GM18499 (cell line): Measurements from ENCODE around the gene ZFYVE21.

Experiments
- ATAC-seq: cut with Tn5 transposase; IDR thresholded peaks from one replicate; pipeline ENCODE4 v1.9.1; 2021; ENCODE audit warnings: moderate number of reproducible peaks; ENCODE audit not compliant: insufficient read depth, unreplicated experiment

The ZFYVE21 gene

DNA sequence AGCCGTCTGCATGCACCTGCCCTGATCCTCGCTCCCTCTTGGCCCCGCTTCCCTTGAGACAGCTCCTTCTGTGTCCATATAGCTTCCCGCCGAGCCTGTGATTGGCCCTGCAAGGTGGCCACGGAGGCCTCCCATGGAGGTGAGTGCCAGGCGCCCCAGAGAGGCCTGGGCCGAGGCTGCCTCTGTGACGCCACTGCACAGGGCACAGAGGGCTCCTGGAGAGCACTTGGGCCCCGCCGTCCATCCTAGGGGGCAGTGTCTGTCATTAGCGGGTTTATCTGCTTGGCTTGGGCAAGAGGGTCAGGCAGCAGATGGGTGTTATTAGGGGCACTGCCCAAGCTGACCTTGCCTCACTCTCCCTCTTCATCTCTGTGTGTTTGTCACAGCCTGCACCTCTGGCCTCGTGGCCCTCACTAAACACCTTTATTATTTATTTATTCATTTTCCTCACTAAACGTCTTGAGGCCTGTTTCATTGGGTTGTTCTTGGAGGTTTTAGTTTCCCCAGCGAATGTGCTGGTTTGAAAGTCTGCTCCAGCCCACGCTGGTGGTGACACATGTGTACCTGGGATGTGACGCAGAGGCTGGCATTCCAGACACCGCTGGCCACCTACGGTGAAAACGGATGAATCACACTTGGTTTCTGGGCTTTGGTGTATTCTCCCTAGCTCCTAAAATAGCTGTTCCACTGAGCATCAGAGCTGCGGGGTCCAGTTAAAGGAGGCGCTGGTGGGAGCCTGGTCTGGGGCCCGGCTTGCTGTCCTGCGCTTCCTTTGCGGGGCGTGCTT is 5.9 kb downstream of the ZFYVE21 start:
- no peak for ATAC-seq

DNA sequence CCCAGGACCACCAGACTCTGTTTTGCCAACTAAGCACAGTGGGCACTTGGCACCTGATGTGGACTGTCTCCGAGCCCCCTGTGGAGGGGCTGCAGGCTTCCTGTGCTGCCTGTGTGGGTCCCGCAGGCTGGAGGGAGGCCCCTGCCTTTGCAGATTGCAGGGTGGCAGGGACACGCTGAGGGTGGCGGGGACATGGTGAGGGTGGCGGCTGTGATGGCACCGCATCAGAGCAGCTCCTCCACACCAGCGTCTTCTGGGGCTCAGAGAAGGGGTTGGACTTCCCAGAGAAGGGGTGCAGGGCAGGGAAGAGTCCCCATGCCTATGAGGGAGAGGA is 8.1 kb downstream of the ZFYVE21 start:
- ATAC-seq = no peak

DNA sequence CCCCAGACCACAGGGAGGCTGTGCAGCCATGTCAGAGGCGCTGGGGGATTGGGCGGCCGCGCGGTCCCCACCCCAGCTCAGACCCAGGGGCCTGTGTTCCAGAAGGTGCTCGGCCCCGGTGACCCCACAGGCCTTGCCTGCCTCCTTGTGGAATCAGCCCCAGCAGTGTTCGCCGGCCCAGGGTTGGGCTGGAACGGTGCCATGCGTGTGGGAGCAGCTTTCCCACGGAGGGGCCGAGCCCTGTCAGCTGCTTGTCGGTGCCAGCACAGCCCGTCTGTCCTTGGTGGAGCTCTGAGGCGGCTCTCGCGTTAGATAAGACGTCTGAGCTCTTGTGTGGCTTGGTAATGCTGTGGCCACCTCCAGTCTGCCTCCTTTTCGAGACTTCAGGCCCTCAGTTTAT is 8.5 kb downstream of the ZFYVE21 start:
- no peak for ATAC-seq

DNA sequence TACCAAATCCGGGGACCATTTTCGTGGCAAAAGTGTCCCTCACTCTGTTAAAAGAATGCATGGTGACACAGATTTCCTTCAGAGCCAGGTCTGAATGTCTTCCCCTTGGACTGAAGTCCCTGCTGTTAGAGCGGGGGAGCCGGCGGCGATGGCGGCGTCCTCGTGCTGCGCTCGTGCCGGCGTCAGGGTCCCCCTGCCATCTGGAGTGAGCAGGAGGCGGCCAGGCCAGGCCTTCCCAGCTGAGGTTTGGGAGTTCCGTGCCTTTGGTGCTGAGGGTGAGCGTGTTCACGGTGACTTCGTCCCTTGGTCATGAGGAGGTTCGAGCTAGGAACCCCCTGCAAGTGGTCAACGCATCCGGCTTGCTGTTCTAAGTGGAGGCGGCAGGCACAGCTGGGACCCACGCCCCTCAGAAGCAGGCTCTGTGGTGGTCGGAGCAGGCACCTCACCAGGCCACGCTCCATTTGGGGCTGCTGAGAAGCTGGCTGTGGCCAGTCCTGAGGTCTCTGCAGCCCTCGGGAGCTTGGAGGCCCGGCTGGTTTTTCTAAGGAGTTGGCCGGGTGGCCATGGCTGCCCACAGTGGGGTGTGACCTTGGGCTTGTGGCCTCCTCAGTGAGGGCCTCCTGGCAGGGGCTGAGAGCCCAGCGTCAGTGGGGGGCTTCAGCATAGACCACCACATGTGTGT is 9.5 kb downstream of the ZFYVE21 start:
- no peak for ATAC-seq

DNA sequence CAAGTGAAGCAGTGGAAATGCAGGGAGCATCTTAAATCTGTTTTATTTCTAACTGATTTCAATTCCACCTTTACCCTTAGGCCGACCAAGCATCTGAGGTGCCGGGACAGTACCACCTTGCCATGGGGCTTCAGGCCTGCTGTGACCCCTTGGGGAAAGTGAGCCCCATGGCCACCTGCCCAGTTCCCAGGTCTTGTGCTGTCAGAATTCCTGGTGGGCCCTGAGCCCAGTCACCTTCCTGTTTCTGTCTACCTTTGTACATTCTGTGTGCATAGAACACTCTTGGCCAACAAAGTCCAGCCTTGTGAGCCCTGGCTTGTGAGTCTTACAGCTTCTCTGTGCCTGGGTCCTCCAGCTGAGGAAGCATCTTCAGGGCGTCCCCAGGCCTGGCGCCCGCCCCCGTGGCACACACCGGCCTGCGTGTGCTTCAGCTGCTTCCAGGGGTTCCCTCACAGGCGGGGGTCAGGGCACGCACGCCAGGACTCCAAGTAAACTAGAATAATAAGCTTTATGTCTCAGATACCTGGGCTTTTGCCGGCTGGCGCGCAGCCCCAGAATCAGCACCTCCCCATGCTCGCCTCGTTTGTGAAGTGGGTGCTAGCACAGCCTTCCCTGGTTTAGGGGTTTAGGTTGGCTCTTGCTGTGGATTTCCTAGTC is 10.3 kb downstream of the ZFYVE21 start:
- no peak for ATAC-seq

DNA sequence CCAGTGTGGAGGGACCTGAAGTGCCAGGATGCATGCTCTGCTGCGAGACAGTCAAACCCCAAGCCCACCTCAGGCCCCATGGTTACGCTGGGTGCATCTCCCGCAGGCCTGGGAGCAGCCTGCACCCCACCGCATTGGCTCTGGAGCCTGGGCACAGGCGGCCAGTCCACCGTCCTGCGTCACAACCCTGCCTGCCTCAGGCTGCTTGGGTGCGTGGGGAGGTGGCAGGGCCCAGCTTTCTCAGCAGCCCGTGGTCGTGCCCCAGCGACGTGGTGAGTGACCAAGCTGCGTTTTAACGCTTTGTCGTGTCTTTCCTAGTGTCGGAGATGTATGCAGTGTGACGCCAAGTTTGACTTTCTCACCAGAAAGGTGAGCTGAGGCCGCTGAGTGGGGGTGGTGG is 10.9 kb downstream of the ZFYVE21 start:
- ATAC-seq = no peak

DNA sequence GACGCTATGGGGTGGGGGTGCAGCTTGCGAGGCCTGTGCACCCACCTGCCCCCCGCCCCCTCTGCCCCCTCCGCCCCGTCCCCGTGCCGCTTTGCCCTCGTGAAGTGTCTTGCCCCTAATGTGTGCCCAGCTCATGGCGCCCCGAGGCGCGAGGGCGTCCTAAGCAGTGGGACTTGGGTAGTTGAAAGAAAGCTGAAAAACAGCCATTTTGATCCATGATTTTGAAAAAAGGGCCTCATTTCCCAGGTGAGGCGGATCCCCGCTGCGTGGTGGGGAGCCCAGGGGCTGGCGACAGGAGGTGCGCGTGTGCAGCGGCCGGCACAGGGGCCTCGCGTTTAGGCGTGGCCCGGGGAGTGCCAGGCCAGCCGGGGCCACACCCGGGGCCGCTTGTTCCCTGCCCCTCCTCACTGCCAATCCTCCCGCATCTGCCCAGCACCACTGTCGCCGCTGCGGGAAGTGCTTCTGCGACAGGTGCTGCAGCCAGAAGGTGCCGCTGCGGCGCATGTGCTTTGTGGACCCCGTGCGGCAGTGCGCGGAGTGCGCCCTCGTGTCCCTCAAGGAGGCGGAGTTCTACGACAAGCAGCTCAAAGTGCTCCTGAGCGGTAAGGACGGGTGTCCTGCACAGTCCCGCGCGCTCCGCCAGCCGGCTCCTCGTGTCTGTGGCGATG is 11.8 kb downstream of the ZFYVE21 start:
- no peak for ATAC-seq

DNA sequence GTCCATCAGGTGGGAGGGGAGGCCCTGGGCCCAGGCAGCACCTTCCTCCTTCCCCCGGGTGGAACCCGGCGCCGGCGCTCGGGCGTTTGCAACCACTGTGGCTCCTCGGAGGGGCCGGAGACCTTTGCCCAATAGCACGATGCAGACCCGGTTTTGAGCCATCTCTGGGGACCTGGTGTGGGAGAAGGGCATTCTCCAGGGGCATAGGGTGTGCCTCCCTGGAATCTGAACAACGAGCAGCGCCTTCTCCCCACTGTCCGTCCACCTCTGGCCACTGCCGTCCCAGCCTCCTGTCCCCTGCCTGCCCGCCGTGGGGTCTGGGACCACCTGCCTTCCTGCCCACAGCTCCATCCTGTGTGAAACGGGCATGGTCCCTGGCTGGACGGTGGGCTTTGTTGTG is 12.5 kb downstream of the ZFYVE21 start:
- no peak for ATAC-seq

DNA sequence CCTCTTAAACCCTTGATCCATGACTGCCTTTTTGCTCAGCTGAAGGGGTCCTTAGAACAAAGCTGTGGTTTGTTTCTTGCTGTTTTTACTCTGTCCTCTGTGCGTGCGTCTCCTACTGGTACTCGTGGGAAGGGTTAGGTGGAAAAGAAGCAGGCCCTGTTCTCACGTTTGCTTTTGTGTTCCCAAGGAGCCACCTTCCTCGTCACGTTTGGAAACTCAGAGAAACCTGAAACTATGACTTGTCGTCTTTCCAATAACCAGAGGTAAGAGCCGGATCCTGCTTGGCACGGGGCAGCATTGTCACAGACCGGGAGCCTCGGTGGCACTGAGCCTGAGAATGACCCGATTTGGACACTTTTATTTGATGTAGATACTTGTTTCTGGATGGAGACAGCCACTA is 13.1 kb downstream of the ZFYVE21 start:
- ATAC-seq = no peak

DNA sequence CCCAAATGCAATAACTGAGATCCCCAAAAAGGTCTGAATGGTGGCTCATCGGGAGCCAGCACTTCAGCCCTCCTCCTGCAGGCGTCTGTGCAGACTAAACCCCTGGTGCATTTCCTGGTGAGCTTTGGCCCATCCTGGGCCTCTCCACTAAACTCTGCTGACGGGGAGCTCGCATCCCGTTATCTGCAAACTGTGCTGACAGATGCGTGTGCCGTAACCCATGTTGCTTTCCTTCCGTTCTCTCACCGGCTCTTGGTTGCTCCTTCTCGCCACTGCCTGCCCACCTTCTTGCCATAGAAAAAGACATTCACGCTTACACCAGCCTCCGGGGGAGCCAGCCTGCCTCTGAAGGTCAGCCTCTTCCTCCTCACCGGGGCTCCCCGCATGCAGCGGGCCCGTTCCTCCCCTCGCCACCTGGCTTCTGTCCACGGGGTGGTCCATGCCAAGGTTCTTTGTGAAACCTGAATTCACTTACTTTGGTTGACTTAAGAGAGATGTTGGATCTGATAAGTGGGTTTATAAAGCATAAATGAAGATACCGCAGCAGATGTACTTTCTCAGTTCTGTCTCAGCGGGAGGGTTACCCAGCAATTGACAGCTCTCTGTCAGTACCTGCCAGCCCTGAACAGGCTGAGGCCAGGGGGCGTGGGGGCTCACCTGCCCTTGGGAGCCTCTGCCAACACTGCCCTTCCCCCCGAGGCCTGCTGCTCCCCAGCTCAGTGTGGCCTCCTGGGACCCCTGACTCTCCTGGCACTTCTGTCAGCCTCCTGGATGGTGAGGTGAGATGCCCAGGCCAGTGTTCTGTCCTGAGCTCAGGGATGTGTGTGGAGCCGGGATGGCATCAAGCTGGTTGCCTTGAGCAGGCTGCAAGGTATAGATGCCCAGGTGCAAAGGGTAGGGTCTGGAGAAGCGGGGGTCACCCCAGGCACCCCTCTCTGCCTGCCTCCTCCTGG is 14.2 kb downstream of the ZFYVE21 start:
- ATAC-seq = no peak

DNA sequence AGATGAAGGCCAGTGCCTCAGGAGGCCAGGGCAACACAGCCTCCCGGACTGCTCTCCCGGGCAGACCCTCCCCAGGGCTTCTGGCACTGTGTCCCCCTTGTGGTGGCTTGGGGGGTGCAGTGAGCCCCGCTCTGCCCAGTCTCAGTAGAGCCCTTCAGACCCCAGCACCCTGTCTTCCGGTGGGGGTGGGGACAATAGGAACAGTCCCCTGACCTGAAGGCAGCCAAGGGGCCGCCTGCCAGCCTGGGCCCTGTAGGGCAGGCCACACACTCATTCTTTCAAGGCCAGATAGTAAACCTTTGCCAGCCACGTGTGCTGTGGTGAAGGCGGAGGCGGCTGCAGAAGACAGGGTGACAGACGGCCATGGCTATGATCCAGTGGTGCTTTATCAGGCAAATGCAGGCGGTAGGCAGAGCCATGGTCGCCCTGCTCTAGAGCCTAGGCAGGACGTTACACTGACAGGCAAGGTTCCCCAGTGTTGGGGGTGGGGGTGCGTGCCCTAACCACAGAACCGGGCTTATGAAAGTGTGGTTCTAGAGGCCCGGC is 15.0 kb downstream of the ZFYVE21 start:
- ATAC-seq = no peak

DNA sequence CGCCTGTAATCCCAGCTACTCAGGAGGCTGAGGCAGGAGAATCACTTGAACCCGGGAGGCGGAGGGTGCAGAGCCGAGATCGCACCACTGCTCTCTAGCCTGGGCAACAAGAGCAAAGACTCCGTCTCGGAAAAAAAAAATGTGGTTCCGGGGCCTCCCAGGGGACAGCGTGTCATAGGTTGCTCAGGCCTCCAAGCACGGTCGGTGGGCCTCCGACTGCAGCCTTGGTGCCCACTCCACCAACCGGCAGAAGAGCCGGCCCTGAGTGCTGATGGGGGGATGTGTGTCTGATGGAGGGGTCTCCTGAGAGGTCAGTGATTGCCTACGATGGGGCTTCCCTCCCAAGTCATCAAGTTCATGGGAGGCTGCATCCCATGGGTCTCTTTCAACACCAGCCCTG is 15.9 kb downstream of the ZFYVE21 start:
- ATAC-seq = no peak

DNA sequence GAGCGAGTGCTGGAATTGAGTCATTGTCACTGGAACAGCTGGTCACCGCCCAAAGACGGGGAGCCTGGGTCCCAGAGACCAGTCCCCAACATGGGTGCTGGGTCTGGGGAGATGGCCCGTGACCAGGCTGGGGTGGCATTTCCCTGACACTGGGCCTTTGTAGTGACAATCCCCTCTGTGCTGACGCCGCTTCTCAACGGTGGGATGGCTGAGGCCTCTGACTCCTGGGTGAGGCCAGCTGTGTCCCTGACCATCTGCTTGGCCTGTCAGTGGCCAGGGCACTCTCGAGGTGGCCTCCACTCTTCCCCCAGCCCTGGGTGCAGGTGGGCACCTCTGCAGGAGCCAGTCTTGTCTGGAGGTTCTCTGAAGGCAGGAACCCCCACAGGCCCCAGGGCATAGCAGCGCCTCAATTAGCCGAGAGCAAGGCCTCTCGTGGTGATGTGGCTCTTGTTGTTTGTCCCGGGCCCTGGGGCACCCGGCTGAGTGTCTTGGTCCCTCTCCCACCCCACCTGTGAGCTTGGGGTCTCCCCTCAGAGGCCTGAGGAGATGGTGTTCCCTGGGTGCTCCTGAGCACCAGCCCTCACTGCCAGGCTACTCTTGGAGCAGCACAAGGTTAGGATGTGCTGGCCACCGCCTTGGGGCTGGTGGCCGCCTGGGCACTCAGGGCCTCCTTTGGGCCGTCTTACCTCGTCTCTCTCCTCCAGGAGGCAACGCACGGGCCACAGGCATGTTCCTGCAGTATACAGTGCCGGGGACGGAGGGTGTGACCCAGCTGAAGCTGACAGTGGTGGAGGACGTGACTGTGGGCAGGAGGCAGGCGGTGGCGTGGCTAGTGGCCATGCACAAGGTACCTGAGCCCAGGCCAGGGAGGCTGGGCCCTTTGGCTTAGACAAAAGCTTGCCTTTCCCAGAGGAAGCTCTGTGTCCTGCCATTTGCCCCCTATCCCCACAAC is 16.6 kb downstream of the ZFYVE21 start:
- ATAC-seq = no peak

DNA sequence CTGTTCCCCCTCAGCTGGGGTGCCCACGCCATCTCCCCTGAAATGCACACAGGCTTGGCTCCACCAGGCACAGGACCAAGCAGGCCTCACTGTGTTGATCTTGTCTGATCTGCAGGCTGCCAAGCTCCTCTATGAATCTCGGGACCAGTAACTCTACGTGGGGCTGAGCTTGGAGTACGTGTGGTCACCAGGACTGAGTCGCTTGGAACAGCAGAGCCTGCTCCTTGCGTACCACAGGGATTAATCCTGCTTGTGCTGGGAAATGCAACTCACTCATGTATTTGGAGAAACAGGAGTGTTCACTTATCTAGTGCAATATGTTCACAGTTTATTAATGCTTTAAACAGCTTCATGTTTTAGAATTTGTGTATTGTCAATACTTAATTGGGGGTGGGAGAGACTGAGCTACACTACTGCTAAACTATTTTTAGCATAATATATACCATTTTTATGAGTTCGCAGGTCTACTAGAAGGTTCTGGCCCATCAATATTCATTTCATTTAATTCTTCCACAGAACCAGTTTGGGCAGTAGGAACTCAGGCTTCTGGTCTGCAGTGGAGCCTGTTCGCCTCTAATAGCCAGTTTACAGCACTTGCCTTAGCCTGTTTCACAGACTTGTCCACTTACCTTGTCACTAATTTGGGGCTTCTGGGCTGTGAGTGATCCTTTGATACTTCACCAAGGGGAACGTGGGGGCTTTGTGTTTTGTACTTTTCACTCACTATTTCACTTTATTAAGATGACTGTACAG is 17.4 kb downstream of the ZFYVE21 start:
- ATAC-seq = no peak

DNA sequence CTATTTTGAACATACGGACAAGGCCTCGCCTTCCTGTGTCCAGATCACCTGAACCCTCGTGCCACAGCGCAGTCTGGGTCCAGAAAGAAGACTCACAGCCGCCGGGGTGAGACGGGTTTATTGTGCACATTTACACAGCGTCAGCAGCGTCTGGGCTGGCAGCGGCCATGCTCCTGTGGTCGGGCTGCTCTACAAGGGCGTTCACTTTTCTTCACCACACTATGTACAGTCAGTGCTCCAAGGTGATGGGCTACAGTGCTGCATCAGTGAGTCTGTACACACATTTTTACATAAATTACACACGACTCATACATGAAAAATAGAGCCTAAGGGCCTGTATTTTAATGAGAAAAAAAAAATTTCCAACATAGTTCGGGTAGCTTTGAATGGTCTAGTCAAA is 18.0 kb downstream of the ZFYVE21 start:
- no peak for ATAC-seq

DNA sequence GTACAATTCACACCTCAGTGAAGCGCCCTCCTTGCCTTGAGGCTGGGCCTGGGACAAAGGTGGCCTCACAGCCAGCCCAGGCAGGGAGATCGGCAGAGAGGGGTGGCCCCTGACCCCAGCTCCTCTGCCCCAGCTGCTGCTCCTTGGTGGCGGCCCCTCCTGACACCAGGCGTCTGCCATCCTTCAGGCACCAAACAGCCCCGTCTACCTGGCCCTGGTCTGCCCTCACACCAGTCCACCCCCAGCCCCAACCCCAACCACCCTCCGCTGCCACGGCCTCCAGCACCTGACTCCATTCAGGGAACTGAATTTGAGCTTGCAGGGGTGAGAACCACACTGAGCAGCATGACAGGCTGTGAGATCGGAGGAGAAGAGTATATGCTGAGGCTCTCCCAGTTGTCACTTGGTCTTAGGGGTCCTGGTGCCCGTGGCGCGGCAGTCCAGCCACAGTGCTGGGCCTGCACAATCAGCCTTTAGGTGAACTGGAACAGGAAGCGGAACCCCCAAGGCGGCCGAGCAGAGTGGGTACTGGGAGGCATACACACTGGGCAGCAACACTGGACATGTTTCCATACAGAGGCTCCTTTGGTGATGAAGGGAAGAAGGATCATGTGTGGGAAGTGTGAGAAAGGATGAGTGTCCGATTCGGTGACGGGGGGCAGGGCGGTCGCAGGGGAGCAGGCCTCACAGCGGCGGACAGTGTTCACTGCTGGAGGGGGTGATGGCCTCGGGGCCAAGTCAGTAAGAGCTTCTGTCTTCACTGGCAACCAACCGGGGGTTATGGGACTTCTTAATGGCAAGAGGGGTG is 18.7 kb downstream of the ZFYVE21 start:
- no peak for ATAC-seq

DNA sequence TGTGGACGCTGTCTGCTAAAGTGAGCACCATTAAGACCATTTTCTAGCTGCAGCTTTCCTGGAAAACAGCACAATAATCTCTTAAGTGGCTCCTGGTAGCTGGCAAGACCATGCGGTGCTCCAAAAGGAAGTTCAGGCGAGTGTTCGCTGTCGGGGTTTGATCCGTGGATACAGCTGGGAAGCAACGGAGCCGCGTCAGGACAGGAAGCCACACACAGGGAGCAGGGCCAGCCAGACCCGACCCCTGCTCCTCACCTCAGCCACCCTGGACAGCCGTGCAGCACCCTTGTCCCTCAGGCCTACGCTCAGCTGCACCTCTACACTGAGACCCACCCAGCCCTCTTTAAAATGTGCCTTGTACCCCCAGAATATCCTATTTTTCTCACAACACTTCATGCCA is 19.4 kb downstream of the ZFYVE21 start:
- ATAC-seq = no peak
